ENCODE results near the gene TEDC2. TPM values are rescaled to one million over a fixed set of nuclear protein-coding genes. Genes with fewer than 3 reads are reported as not detected.
A peak's percentile ranks its signal among the peaks of the same experiment; 100 is the strongest.

TEDC2 gene
- polyA plus RNA-seq, 3 donors = 0.28 TPM; not detected in 2

DNA sequence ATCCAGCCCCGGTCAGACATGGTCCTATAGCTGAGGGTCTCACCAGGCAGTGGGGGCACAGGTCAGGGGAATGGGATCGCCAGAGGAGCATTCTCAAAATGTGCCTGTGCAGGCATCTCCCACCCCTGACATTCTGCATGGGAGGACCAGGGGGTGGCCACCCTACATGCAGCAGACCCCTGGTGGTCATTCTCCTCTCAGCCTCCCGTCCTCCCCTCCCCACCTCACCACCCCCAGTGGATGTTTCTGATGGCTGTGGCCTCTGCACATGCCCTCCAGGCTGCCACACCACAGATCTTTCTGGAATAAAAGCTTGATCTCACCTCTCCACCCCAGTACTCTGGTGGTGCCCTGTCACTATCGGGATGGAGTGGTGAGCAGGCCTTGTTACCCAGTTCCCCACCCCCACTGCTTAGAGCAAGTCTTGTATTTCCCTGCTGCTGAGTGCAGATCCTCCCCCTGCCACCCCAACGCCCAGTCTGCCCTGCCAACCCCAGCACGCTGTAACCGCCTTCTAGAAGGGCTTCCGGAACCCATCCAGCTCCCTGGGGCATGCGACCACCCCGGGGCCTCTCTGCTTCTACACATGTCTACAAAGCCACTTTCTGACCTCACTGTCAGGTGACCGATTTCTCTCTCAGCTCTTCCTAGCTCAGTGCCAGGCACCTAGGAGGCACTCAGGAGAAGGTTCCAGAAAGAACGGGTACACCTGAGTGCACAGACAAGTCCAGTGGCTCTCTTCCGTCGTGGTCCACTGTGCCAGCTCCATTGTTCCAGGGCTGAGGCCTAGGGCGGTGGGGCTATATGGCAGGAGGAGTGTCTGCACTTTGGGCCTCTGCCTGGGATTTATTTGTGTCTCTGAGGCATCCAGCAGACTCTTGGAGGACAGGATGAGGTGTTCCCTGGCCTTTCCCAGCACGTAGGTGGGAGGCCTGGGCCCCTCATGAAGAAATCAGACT, 24.3 kb downstream of the TEDC2 start:
- H3K79me2 ChIP-seq (ENCODE audit: insufficient read depth, low read length) = peaks cover 52% of the 10 kb centered on the region
- TF ChIP-seq CTCF (IDR thresholded peaks at IDR 0.05) = no peak
- no peak overlapping the region for H3K4me3 ChIP-seq (replicated peaks in 1 of 3; ENCODE audit: low read depth in 2 of 3, low read length in 3 of 3)
- no peak for DNase-seq
- intact Hi-C loops (cut with micrococcal nuclease) = no loop called here
- H3K4me1 ChIP-seq (ENCODE audit: control insufficient read depth in 1 of 2, insufficient read depth in 2 of 2, low read length in 2 of 2) = peaks cover 29 to 33% of the 10 kb centered on the region in 2 donors
- no peaks in the 10 kb centered on the region for H3K27me3 ChIP-seq (ENCODE audit: control insufficient read depth in 2 of 2, insufficient read depth in 2 of 2, low read length in 2 of 2)
- H3K9me3 ChIP-seq (replicated peaks in 1 of 2; ENCODE audit: control insufficient read depth in 1 of 2, insufficient read depth in 1 of 2, low read length in 2 of 2) = no peaks in the 10 kb centered on the region
- H2AFZ ChIP-seq (ENCODE audit: insufficient read depth, low read depth, low read length, poor library complexity, severe bottlenecking) = no peak overlapping the region
- Mint-ChIP-seq H3K27me3 (ENCODE audit: low read depth in 3 of 3) (peaks cover 2 to 5% (median 4%) of the 10 kb centered on the region in 3 donors), H3K36me3 (peaks cover 18 to 49% of the 10 kb centered on the region in 2 donors), H3K4me3 (no peak overlapping the region), H3K4me1 (peaks cover 48% of the 10 kb centered on the region), H3K27ac (peak overlapping the region in 2 of 7 donors; percentile 32 to 68), H3K9me3 (peaks cover 0 to 2% (median 0%) of the 10 kb centered on the region in 7 donors)
- no peak overlapping the region for H3K9ac ChIP-seq (ENCODE audit: insufficient read depth, low read length, poor library complexity, severe bottlenecking)
- 90% methylated on average over 15 of the region's 16 CpGs for WGBS (ENCODE audit: insufficient coverage)
- no peak overlapping the region for H3K4me2 ChIP-seq (replicated peaks; ENCODE audit: extremely low read depth, low read length, poor library complexity, severe bottlenecking)
- no peaks in the 10 kb centered on the region for H3K36me3 ChIP-seq (replicated peaks in 1 of 2; ENCODE audit: control insufficient read depth in 1 of 2, insufficient read depth in 2 of 2, low read length in 2 of 2)
- no peak overlapping the region for H3K27ac ChIP-seq (ENCODE audit: low read depth in 1 of 2, low read length in 2 of 2)
- H4K20me1 ChIP-seq (ENCODE audit: insufficient read depth, low read length) = peaks cover 24% of the 10 kb centered on the region

DNA sequence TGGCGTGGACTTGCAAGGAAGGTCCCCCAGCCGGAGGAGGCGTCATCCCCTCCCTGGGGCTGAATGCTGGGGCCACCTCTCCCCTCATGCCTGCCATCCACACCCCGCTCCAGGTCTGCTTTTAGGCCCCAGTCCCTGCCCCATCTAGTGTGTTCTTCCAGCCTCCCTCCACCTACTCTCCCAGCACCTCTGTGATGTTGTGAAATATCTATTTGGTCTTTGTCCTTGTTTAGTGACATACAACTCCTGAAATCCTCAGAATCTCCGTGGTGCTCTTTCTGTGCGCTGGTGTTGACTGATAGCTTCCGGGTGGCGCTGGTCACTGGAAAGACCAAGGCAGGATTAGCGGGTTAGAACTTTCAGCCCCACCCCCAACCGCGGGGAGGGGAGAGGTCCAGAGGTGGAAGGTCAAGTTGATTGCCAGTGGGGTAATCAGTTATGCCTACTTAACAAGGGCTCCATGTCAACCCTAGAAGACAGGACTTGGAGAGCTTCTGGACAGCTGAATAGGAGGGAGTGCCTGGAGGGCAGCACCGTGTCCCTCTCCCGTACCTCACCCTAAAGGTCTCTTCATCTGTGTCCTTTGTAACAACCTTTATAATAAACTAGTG, 25.1 kb downstream of the TEDC2 start:
- Histone ChIP-seq H3K4me1 (ENCODE audit: control insufficient read depth in 1 of 2, insufficient read depth in 2 of 2, low read length in 2 of 2) (peaks cover 29 to 33% of the 10 kb centered on the region in 2 donors), H2AFZ (ENCODE audit: insufficient read depth, low read depth, low read length, poor library complexity, severe bottlenecking) (no peak overlapping the region), H3K27me3 (ENCODE audit: control insufficient read depth in 2 of 2, insufficient read depth in 2 of 2, low read length in 2 of 2) (no peaks in the 10 kb centered on the region), H3K4me3 (replicated peaks in 1 of 3; ENCODE audit: low read depth in 2 of 3, low read length in 3 of 3) (no peak overlapping the region), H3K79me2 (ENCODE audit: insufficient read depth, low read length) (peaks cover 51% of the 10 kb centered on the region), H3K4me2 (replicated peaks; ENCODE audit: extremely low read depth, low read length, poor library complexity, severe bottlenecking) (no peak overlapping the region), H3K36me3 (replicated peaks in 1 of 2; ENCODE audit: control insufficient read depth in 1 of 2, insufficient read depth in 2 of 2, low read length in 2 of 2) (peaks cover 0 to 3% of the 10 kb centered on the region in 2 donors), H3K9ac (ENCODE audit: insufficient read depth, low read length, poor library complexity, severe bottlenecking) (no peak overlapping the region), H3K9me3 (replicated peaks in 1 of 2; ENCODE audit: control insufficient read depth in 1 of 2, insufficient read depth in 1 of 2, low read length in 2 of 2) (no peaks in the 10 kb centered on the region), H4K20me1 (ENCODE audit: insufficient read depth, low read length) (peaks cover 24% of the 10 kb centered on the region), H3K27ac (ENCODE audit: low read depth in 1 of 2, low read length in 2 of 2) (no peak overlapping the region)
- H3K27ac Mint-ChIP-seq = peak overlapping the region in 1 of 7 donors; percentile 11
- H3K4me1 Mint-ChIP-seq = peaks cover 48% of the 10 kb centered on the region
- intact Hi-C loops (cut with micrococcal nuclease) = loop anchor here in 1 of 2 donors (5.0 kb wide), 1 partner anchor 143 kb away; the partner anchor contains the start of gene ABCA3
- WGBS (ENCODE audit: insufficient coverage) = 94% methylated on average over 3 of the region's 13 CpGs
- H3K4me3 Mint-ChIP-seq = no peak overlapping the region
- H3K36me3 Mint-ChIP-seq = peaks cover 22 to 46% of the 10 kb centered on the region in 2 donors
- peaks cover 2 to 5% (median 4%) of the 10 kb centered on the region in 3 donors for H3K27me3 Mint-ChIP-seq (ENCODE audit: low read depth in 3 of 3)
- peaks cover 0 to 2% (median 0%) of the 10 kb centered on the region in 7 donors for H3K9me3 Mint-ChIP-seq
- no peak for DNase-seq
- TF ChIP-seq CTCF (IDR thresholded peaks at IDR 0.05) = no peak
